Cardiac muscle cell (in vitro differentiated cells and primary cell): ENCODE results near the gene SMIM35. TPM values are rescaled to one million over a fixed set of nuclear protein-coding genes. Genes with fewer than 3 reads are reported as not detected.

Experiments used
- DNase-seq, 2 donors: peaks; one replicate each; pipeline versions ENCODE4 v3.0.0 to v3.0.0-alpha.2; 2010 to 2017; ENCODE audit warnings: low read depth in 1 of 2, low spot score in 1 of 2
- H3K27ac ChIP-seq: fragments of 200-600 bp; sonication (generic); 2 replicates; pipeline ENCODE4 v1.5.1; 2016
- H3K27me3 ChIP-seq: fragments of 200-600 bp; sonication (generic); 2 replicates; pipeline ENCODE4 v1.6.0; 2016; ENCODE audit warnings: control low read depth
- H3K36me3 ChIP-seq: fragments of 200-600 bp; sonication (generic); 2 replicates; pipeline ENCODE4 v1.5.1; 2016; ENCODE audit warnings: control low read depth
- H3K4me1 ChIP-seq: fragments of 200-600 bp; sonication (generic); 2 replicates; pipeline ENCODE4 v1.8.1; 2017; ENCODE audit warnings: low read depth, mild to moderate bottlenecking, mixed run types
- H3K4me3 ChIP-seq: fragments of 200-600 bp; sonication (generic); 2 replicates; pipeline ENCODE4 v1.5.1; 2016; ENCODE audit warnings: mild to moderate bottlenecking
- H3K9me3 ChIP-seq: fragments of 200-600 bp; sonication (generic); 2 replicates; pipeline ENCODE4 v1.5.1; 2017; ENCODE audit warnings: low read depth, mild to moderate bottlenecking, control low read depth
- polyA plus RNA-seq: library from polyadenylated mRNA; unstranded; fragments of >200 nt; fragmentation: Nextera tagmentation; extraction: Ambion mirVana; gene quantifications from 2 replicates; pipeline ENCODE4 v1.2.1, GENCODE V29; 2016
- total RNA-seq: library from RNA; depleted of rRNA; stranded (reverse); fragments of >200 nt; gene quantifications from 2 replicates; pipeline ENCODE4 v1.2.3, GENCODE V29; 2016
- TF ChIP-seq, protein P1 (sequence below): IDR thresholded peaks from 2 replicates; pipeline ENCODE4 v1.5.1; 2012; ENCODE audit warnings: low read depth, mild to moderate bottlenecking, low read length

Gene SMIM35
- total and polyA plus RNA-seq, 2 experiments from 2014 or later: not detected

DNA sequence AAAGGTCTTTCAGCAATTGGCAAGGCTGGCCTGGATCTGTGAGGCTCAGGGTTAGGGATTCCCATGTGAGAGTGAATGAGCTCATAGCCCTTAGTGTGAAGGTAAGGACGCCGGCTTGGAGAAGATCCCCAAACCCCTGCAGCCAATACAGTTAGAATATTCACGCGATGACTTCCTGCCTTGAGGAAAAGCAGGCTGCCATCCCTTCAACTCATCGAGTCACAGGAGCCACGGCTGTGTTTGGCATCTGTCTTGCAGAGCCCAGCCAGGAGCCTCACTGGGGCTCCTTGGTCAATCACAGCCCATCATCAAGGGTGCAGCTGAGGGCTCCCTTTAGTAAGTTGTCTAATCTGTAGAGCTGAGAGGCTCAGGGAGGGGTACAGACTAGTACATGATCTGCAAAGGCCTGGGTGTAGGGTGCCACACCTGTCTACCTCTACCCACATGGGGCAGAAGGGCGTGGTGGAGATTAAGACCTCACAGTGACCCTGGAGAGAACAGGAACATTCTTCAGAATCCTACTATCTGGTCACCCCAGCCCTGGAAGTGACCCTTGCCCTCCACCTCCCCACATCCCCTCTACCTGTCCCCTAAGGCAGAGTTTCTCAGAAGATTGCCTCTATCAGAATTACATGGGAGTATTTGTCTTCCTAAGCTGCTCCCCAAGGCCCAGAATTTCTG, 82.1 kb downstream of the SMIM35 start:
- Histone ChIP-seq H3K27me3 (peaks cover 2% of the 10 kb centered on the region), H3K4me3 (no peak overlapping the region), H3K27ac (no peak overlapping the region), H3K36me3 (no peaks in the 10 kb centered on the region), H3K4me1 (peaks cover 4% of the 10 kb centered on the region), H3K9me3 (no peaks in the 10 kb centered on the region)
- no peak for DNase-seq
- TF ChIP-seq, protein P1, sequence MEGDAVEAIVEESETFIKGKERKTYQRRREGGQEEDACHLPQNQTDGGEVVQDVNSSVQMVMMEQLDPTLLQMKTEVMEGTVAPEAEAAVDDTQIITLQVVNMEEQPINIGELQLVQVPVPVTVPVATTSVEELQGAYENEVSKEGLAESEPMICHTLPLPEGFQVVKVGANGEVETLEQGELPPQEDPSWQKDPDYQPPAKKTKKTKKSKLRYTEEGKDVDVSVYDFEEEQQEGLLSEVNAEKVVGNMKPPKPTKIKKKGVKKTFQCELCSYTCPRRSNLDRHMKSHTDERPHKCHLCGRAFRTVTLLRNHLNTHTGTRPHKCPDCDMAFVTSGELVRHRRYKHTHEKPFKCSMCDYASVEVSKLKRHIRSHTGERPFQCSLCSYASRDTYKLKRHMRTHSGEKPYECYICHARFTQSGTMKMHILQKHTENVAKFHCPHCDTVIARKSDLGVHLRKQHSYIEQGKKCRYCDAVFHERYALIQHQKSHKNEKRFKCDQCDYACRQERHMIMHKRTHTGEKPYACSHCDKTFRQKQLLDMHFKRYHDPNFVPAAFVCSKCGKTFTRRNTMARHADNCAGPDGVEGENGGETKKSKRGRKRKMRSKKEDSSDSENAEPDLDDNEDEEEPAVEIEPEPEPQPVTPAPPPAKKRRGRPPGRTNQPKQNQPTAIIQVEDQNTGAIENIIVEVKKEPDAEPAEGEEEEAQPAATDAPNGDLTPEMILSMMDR: no peak

DNA sequence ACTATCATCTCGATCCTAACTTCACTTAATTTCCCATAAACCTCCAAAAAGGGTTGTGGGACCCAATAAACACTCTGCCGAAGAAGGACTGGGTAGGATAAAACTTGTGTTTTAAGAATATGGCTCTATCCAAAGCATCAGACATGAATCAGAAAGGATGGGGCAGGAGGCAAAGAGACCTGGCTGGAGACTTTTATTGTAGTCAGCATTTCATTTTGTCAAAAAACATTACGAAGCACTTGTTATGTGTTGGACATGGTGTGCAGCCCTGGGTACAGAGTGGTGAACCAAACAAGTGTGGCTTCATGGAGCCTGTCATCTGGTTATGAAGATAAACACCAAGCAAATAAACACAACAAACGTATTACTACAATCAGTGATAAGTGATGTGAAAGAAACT, 83.3 kb downstream of the SMIM35 start:
- Histone ChIP-seq H3K27ac (no peak overlapping the region), H3K36me3 (no peaks in the 10 kb centered on the region), H3K9me3 (no peaks in the 10 kb centered on the region), H3K4me3 (no peak overlapping the region), H3K27me3 (peaks cover 2% of the 10 kb centered on the region), H3K4me1 (peaks cover 4% of the 10 kb centered on the region)
- TF ChIP-seq, protein P1: no peak
- no peak for DNase-seq

DNA sequence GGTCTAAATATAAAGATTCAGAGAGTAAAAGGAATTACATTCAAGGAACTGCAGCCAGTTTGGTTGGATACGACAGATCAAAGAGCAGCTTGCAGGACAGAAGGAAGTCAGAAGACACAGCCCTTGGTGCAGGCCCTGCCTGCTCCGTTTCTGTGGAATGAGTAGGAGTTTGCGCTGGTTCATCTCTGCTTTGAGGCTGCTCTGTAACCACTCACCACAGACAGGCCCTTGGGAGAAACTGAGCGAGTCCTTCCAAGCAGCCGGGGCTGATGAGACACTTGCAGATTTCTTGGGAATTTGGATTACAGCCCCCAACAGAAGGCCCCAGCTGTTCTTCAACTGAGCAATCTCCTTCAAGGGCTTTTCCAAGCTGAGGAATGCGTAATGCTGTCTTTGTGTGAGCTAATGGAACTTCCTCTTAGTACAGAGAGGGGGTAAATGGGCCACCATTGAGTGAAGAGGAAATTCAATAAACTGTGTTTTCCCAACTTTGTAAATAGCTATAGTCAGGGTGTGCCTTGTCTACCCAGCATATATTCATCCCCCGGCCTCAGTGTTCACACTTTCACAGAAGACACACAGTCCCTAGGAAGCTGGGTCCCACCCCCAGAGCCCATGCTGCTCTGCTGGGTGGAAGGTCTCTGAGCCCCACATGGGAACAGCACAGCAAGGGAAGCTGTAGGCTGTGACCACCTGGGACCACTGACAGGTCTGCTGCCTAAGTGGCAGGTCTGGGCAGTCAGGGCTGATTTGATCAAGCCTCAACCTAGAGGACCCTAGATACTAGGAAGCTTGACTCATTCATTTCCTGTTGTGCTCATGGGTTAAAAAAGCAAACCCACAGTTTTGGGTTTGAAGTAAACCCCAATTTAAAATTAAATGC, 84.0 kb downstream of the SMIM35 start:
- peak in 1 of 2 donors; percentile 89 for DNase-seq

DNA sequence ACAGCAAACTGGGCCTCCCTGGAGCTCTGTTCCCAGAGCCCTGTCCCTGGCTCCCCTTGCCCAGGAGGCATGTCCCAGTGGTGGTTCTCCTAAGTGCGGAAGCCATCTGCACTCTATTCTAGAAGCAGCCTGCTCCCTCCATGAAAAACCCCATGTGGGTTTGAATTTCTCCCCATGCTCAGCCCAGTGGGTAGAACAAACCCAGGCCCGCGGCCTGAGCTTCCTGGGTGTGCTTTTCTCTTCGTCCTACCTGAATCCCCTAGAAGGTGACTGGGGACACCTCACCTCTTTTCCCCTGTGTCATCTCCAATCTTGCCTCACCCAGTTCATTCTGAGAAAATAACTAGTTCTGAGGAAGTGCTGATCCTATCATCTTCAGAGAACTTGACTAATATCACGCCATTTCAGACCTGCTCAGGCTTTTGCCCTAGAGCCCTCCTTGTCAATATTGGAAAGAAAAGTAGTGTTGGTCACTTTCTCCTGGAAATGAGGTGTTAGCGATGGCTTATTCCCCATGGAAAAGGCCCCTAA, 84.7 kb downstream of the SMIM35 start:
- peaks cover 4% of the 10 kb centered on the region for H3K4me1 ChIP-seq
- no peaks in the 10 kb centered on the region for H3K9me3 ChIP-seq
- no peak overlapping the region for H3K27ac ChIP-seq
- H3K36me3 ChIP-seq: no peaks in the 10 kb centered on the region
- no peak overlapping the region for H3K4me3 ChIP-seq
- no peaks in the 10 kb centered on the region for H3K27me3 ChIP-seq
- TF ChIP-seq, protein P1: no peak
- DNase-seq: no peak

More for the DNA sequence above, 84.0 kb downstream of the SMIM35 start:
- Histone ChIP-seq H3K4me1 (peaks cover 4% of the 10 kb centered on the region), H3K27ac (no peak overlapping the region), H3K36me3 (no peaks in the 10 kb centered on the region), H3K9me3 (no peaks in the 10 kb centered on the region), H3K27me3 (no peaks in the 10 kb centered on the region), H3K4me3 (no peak overlapping the region)
- TF ChIP-seq, protein P1: no peak

DNA sequence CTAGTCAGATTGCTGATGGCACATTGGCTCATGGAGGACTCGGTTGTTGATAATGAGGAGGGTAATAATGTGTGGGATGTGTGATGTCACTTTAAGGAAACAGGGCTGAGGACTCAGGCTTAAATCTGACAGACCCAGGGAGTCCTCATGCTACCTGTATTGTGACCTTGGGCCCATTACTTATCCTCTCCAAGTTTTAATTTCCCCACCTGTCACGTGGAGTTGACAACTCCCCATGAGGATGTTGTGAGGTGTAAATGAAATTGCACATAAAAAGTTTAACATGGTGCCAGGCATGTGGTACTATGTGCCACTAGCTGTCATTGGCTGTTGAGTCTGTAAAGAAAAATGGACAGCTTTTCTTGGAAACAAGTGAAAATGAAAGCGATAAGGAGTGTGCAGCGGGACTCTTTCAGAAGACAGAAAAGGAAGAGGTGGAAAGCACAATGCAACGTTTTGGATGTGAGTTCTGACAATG, 85.2 kb downstream of the SMIM35 start:
- Histone ChIP-seq H3K27ac (no peak overlapping the region), H3K27me3 (no peaks in the 10 kb centered on the region), H3K9me3 (no peaks in the 10 kb centered on the region), H3K4me3 (no peak overlapping the region), H3K36me3 (no peaks in the 10 kb centered on the region), H3K4me1 (peaks cover 4% of the 10 kb centered on the region)
- TF ChIP-seq, protein P1: no peak
- no peak for DNase-seq
